HL-60 (cell line): ENCODE results near the gene GPR162.

Experiments used
- DNase-seq, 2 experiments: peaks; one replicate each; pipeline ENCODE4 v3.0.0-alpha.2; 2010 to 2020; ENCODE audit warnings: low read depth in 1 of 2, low spot score in 1 of 2
- H3K27ac ChIP-seq: fragments of 250-450 bp; sonication (Bioruptor Pico); replicated peaks from 2 replicates; pipeline ENCODE4 v1.5.1; 2020; ENCODE audit warnings: mild to moderate bottlenecking, moderate library complexity
- H3K27me3 ChIP-seq: fragments of 250-450 bp; sonication (Bioruptor Pico); 2 replicates; pipeline ENCODE4 v1.5.1; 2021; ENCODE audit warnings: mild to moderate bottlenecking, moderate library complexity; ENCODE audit not compliant: insufficient read depth, poor library complexity, severe bottlenecking
- H3K4me3 ChIP-seq: replicated peaks from 2 replicates; pipeline ENCODE4 v1.5.1; 2011; ENCODE audit warnings: mild to moderate bottlenecking, control low read depth, low read length; ENCODE audit not compliant: insufficient read depth
- CTCF ChIP-seq: IDR thresholded peaks from one replicate; pipeline ENCODE4 v1.5.1; 2011; ENCODE audit warnings: low read length, control low read depth, inconsistent platforms; ENCODE audit not compliant: insufficient read depth
- GABPA ChIP-seq: IDR thresholded peaks from 2 replicates; pipeline ENCODE4 v1.6.1; 2012; ENCODE audit warnings: low read depth
- POLR2AphosphoS5 ChIP-seq: IDR thresholded peaks from 2 replicates; pipeline ENCODE4 v1.6.1; 2012; ENCODE audit warnings: low read depth
- REST ChIP-seq: IDR thresholded peaks from 2 replicates; pipeline ENCODE4 v1.6.1; 2012; ENCODE audit warnings: low read depth; ENCODE audit not compliant: insufficient replicate concordance
- SPI1 ChIP-seq: IDR thresholded peaks from 2 replicates; pipeline ENCODE4 v1.6.1; 2012; ENCODE audit warnings: low read depth, mild to moderate bottlenecking, borderline replicate concordance

GPR162 gene

GRCh38 chr12:6775185-6776174, 46.1 kb upstream of the GPR162 start:
- TF ChIP-seq REST (no peak), POLR2AphosphoS5 (no peak), GABPA (no peak), SPI1 (no peak), CTCF (no peak)
- no peak overlapping the region for H3K4me3 ChIP-seq
- DNase-seq, result no peak
- no peak overlapping the region for H3K27ac ChIP-seq
- peaks cover 24% of the 10 kb centered on the region for H3K27me3 ChIP-seq

GRCh38 chr12:6777386-6777785, 44.2 kb upstream of the GPR162 start:
- DNase-seq, result no peak
- H3K4me3 ChIP-seq, result no peak overlapping the region
- TF ChIP-seq CTCF (no peak), POLR2AphosphoS5 (no peak), SPI1 (no peak), REST (no peak)
- H3K27me3 ChIP-seq, result peaks cover 20% of the 10 kb centered on the region
- no peak overlapping the region for H3K27ac ChIP-seq

- no peak for DNase-seq
- peak overlapping the region; percentile 43 for H3K4me3 ChIP-seq
These were observed 43.4 kb upstream of the GPR162 start for GRCh38 chr12:6778217-6778573.

More at GRCh38 chr12:6778217-6778573, 43.4 kb upstream of the GPR162 start:
- H3K27ac ChIP-seq, result peak overlapping the region; percentile 36
- peaks cover 20% of the 10 kb centered on the region for H3K27me3 ChIP-seq
- TF ChIP-seq REST (no peak), SPI1 (no peak; the same call in 1 of the 2 replicates), GABPA (no peak), CTCF (no peak), POLR2AphosphoS5 (no peak)
